Measurements from ENCODE around the gene TLE7.

Gene TLE7

DNA sequence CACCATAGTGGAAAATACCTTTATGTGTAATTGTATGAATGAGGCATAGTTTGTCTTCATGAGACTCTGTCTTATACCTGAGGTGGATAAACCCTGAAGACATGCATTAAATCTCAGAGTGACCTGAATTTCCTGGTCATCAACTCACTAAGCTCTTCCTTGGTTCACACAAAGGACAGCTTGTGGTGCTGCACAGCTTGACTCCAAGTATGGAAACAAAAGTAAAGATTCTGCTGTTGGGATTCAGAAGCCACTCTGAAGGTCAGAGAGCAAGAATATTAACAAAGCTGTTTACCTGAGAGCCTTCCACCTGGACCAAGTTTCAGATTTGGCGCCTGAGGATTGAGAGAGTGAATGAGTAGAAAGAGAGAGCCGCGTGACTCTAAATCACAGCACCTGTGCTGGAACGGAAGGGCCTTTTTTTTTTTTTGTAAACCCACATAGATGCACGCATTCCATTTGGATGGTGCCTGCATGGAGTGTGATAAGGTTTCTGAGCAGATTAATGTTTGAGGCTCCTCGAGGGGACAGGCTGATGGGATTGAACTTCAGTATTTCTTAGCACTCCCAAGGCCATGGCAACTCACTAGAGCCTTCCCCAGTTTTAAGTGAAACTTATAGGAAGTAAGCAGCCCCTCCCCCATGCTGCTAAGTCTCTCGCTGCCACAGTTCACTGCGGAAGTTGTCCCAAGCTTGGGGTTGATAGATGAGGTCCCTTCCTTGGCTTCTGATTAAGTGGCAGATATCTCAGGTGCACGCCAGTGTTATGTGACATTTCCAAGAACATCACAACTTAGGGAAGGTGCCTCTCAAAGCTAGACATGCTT lies 54.6 kb downstream of the TLE7 start:
- Histone ChIP-seq H3K4me3 (ENCODE audit: low read length) (no peak overlapping the region), H3K4me2 (ENCODE audit: low read length) (no peak overlapping the region), H3K9ac (ENCODE audit: low read depth, low read length) (no peak overlapping the region), H3K4me1 (ENCODE audit: control insufficient read depth, insufficient read depth, low read length) (no peaks in the 10 kb centered on the region), H3K27me3 (ENCODE audit: control insufficient read depth, insufficient read depth, low read length) (peaks cover 19% of the 10 kb centered on the region), H3K9me3 (replicated peaks; ENCODE audit: low read length) (no peaks in the 10 kb centered on the region), H3K36me3 (ENCODE audit: insufficient read depth, low read length) (no peaks in the 10 kb centered on the region)

DNA sequence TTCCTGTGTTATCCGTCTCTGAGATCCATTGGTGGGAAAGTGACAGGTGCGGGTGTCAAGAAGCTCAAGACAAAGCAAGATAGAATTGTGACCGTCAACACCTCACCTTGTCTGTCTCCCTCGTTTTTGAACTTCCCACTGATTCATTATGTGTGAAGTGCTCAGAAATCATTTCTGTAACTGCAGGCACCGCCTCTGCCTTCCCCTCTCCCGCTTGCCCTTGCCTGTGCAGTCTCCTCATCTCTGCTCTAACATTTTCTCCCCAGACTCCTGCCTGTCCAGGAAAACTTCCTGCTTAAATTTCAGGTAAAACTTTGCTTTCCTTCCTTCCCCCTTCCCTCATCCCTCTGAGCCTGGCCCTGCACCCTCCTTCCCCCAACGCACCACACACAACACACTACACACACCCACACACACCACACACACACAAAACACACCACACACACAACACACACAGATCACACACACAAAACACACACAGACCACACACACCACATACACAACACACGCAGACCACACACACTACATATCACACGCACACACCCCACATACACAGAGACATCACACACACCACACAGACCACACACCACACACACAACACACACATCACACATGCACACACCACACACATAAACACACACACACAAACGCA lies 57.7 kb downstream of the TLE7 start:
- Histone ChIP-seq H3K4me2 (ENCODE audit: low read length) (no peak overlapping the region), H3K9me3 (replicated peaks; ENCODE audit: low read length) (no peaks in the 10 kb centered on the region), H3K36me3 (ENCODE audit: insufficient read depth, low read length) (no peaks in the 10 kb centered on the region), H3K9ac (ENCODE audit: low read depth, low read length) (no peak overlapping the region), H3K4me1 (ENCODE audit: control insufficient read depth, insufficient read depth, low read length) (no peaks in the 10 kb centered on the region), H3K4me3 (ENCODE audit: low read length) (no peak overlapping the region), H3K27me3 (ENCODE audit: control insufficient read depth, insufficient read depth, low read length) (peaks cover 29% of the 10 kb centered on the region)

DNA sequence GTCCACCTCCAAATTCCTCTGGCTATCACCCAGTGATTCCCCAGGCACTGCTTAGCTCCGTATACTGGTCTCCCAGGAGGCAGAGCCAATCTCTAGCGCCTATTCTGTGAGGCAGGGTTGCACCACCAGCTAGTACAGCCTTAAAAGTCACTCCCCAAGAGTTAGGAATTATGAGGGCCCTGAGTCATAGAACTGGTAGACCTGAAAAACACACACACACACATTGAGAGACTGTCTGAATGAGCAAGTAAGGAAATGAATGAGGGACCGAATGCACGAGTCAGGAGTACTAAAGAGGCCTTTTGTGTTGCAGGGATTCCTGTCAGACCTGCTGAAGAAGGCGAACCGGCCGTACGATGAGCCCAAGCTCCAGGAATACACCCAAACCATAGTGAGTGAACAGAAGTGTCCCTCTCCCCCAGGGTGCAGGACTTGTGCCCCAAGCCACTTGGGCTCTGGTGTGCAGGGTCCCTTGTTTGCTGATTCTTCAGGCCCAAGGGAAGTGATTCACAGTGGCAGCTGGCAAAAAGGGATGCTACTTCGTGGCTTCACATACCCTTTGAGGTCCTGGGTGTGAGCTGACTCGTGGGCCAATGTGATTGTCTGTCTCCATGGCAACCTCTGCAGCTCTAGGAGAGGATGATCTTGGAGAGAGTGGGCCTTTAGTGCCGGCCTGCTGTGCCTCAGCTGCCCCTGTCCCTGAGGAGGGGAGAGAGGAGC lies 58.6 kb downstream of the TLE7 start:
- peaks cover 29% of the 10 kb centered on the region for H3K27me3 ChIP-seq (ENCODE audit: control insufficient read depth, insufficient read depth, low read length)
- H3K4me1 ChIP-seq (ENCODE audit: control insufficient read depth, insufficient read depth, low read length) = no peaks in the 10 kb centered on the region
- H3K4me2 ChIP-seq (ENCODE audit: low read length) = no peak overlapping the region
- no peaks in the 10 kb centered on the region for H3K9me3 ChIP-seq (replicated peaks; ENCODE audit: low read length)
- H3K9ac ChIP-seq (ENCODE audit: low read depth, low read length) = no peak overlapping the region
- H3K4me3 ChIP-seq (ENCODE audit: low read length) = no peak overlapping the region
- H3K36me3 ChIP-seq (ENCODE audit: insufficient read depth, low read length) = no peaks in the 10 kb centered on the region

DNA sequence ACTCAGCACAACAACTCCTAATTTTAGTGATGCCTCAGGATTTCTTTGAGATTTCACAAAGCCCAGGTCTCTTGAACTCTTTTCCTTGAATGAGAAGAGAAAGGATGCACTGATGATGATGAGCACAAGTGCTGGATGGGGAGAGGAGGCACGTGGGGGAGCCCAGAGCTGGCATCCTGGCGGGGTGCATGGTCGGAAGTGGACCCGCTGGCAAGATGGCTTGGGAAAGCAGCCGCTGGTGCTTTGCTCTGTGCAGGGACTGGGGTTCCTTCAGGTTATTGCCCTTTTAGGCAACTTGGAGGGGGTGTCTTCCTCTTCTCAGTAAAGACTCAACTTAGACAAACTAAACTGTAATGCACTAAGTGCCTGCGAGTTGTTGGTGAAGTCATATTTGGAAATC lies 61.0 kb downstream of the TLE7 start:
- peaks cover 24% of the 10 kb centered on the region for H3K27me3 ChIP-seq (ENCODE audit: control insufficient read depth, insufficient read depth, low read length)
- no peaks in the 10 kb centered on the region for H3K9me3 ChIP-seq (replicated peaks; ENCODE audit: low read length)
- H3K4me3 ChIP-seq (ENCODE audit: low read length) = no peak overlapping the region

More for the DNA sequence above, 61.0 kb downstream of the TLE7 start:
- no peak overlapping the region for H3K9ac ChIP-seq (ENCODE audit: low read depth, low read length)
- no peaks in the 10 kb centered on the region for H3K4me1 ChIP-seq (ENCODE audit: control insufficient read depth, insufficient read depth, low read length)
- H3K36me3 ChIP-seq (ENCODE audit: insufficient read depth, low read length) = no peaks in the 10 kb centered on the region
- H3K4me2 ChIP-seq (ENCODE audit: low read length) = no peak overlapping the region
